ENCODE measurements around the gene SCFD2. TPM values are rescaled to one million over a fixed set of nuclear protein-coding genes. Genes with fewer than 3 reads are reported as not detected.
"Not testable (repeated sequence)": the region's sequence is repeated elsewhere in the genome, so short reads cannot be mapped to it uniquely, and the experiment has no call there.

The SCFD2 gene
- polyA plus RNA-seq, 1 donor from 2014 or later: 5.0 TPM

DNA sequence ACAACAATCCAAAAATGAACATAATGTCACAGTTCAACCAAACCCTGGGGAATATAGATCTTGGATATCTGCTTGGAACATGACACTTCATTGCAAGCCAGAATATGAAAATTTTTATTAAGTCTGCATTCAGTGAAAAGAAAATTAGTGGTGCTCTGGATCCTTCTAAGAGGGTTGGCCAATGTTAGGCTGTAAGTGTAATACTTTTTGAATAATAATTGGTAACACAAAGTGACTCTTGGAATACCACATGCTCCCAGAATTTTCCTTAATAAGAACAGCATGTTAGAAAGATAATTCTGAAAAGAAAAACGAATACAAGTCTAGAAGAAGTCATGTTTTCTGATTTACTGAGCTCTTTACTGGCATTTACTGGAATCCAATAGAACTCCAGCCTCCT is 328.0 kb downstream of the SCFD2 start:
- TF ChIP-seq SMC3 (conservative IDR thresholded peaks at IDR 0.05; ENCODE audit: poor library complexity) (no peak), TAF1 (IDR thresholded peaks at IDR 0.05; ENCODE audit: low read depth) (no peak), EP300 (conservative IDR thresholded peaks at IDR 0.05; ENCODE audit: poor library complexity, severe bottlenecking) (no peak), EZH2 (IDR thresholded peaks at IDR 0.05; ENCODE audit: borderline replicate concordance, insufficient read depth, low read length, poor library complexity, severe bottlenecking) (no peak), RAD21 (conservative IDR thresholded peaks at IDR 0.05) (no peak), MXI1 (conservative IDR thresholded peaks at IDR 0.05; ENCODE audit: poor library complexity, severe bottlenecking) (no peak), POLR2AphosphoS5 (IDR thresholded peaks at IDR 0.05) (no peak)
- TF ChIP-seq, protein P1, sequence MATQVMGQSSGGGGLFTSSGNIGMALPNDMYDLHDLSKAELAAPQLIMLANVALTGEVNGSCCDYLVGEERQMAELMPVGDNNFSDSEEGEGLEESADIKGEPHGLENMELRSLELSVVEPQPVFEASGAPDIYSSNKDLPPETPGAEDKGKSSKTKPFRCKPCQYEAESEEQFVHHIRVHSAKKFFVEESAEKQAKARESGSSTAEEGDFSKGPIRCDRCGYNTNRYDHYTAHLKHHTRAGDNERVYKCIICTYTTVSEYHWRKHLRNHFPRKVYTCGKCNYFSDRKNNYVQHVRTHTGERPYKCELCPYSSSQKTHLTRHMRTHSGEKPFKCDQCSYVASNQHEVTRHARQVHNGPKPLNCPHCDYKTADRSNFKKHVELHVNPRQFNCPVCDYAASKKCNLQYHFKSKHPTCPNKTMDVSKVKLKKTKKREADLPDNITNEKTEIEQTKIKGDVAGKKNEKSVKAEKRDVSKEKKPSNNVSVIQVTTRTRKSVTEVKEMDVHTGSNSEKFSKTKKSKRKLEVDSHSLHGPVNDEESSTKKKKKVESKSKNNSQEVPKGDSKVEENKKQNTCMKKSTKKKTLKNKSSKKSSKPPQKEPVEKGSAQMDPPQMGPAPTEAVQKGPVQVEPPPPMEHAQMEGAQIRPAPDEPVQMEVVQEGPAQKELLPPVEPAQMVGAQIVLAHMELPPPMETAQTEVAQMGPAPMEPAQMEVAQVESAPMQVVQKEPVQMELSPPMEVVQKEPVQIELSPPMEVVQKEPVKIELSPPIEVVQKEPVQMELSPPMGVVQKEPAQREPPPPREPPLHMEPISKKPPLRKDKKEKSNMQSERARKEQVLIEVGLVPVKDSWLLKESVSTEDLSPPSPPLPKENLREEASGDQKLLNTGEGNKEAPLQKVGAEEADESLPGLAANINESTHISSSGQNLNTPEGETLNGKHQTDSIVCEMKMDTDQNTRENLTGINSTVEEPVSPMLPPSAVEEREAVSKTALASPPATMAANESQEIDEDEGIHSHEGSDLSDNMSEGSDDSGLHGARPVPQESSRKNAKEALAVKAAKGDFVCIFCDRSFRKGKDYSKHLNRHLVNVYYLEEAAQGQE (IDR thresholded peaks at IDR 0.05; ENCODE audit: borderline replicate concordance): no peak
- TF ChIP-seq, protein P2, sequence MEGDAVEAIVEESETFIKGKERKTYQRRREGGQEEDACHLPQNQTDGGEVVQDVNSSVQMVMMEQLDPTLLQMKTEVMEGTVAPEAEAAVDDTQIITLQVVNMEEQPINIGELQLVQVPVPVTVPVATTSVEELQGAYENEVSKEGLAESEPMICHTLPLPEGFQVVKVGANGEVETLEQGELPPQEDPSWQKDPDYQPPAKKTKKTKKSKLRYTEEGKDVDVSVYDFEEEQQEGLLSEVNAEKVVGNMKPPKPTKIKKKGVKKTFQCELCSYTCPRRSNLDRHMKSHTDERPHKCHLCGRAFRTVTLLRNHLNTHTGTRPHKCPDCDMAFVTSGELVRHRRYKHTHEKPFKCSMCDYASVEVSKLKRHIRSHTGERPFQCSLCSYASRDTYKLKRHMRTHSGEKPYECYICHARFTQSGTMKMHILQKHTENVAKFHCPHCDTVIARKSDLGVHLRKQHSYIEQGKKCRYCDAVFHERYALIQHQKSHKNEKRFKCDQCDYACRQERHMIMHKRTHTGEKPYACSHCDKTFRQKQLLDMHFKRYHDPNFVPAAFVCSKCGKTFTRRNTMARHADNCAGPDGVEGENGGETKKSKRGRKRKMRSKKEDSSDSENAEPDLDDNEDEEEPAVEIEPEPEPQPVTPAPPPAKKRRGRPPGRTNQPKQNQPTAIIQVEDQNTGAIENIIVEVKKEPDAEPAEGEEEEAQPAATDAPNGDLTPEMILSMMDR (IDR thresholded peaks at IDR 0.05; ENCODE audit: poor library complexity, severe bottlenecking): no peak

DNA sequence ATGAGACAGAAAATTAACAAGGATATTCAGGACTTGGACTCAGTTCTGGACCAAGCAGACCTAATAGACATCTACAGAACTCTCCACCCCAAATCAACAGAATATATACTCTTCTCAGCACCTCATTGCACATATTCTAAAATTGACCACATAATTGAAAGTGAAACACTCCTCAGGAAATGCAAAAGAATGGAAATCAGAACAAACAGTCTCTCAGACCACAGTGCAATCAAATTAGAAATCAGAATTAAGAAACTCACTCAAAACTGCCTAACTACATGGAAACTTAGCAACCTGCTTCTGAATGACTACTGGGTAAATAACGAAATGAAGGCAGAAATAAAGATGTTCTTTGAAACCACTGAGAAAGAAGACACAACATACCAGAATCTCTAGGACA is 333.0 kb downstream of the SCFD2 start:
- H3K9me3 ChIP-seq (ENCODE audit: low read length); H3K4me2 ChIP-seq (ENCODE audit: low read length): not testable (repeated sequence)

More for the DNA sequence above, 328.0 kb downstream of the SCFD2 start:
- Histone ChIP-seq H3F3A (ENCODE audit: insufficient read depth, low read length, poor library complexity, severe bottlenecking) (no peaks in the 10 kb centered on the region), H3K27me3 (ENCODE audit: insufficient read depth, low read depth, low read length) (no peaks in the 10 kb centered on the region), H3K79me2 (replicated peaks; ENCODE audit: insufficient read depth, low read length) (no peaks in the 10 kb centered on the region), H4K20me1 (ENCODE audit: insufficient read depth) (no peaks in the 10 kb centered on the region), H3K9ac (ENCODE audit: low read length) (no peak overlapping the region), H3K36me3 (ENCODE audit: insufficient read depth, low read length) (no peaks in the 10 kb centered on the region), H2AFZ (ENCODE audit: low read depth, low read length) (no peak overlapping the region), H3K4me2 (ENCODE audit: low read length) (no peak overlapping the region), H3K9me3 (ENCODE audit: low read length) (no peaks in the 10 kb centered on the region), H3K27ac (ENCODE audit: low read length) (no peak overlapping the region), H3K4me3 (ENCODE audit: low read length) (no peak overlapping the region), H3K9me2 (ENCODE audit: insufficient read depth, low read length) (no peaks in the 10 kb centered on the region)

DNA sequence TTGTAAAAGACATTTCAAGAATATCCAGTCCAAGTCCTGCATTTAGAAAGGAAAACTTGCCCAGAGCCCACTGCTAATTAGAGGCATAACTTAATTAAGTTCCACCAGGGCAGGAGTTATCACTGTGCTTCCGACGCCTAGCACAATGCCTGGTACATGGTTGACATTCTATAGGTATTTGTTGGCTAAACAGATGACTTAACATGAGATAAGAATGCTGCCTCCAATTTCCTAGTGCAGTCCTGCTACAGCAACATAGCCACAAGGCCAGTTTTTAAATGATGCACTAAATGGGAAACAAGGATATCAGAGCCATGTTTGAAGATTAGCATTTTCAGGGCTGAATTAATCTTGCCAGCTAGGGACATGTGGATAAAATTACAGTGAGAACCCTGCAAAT is 339.6 kb downstream of the SCFD2 start:
- no peak overlapping the region for H2AFZ ChIP-seq (ENCODE audit: low read depth, low read length)
- H3K4me2 ChIP-seq (ENCODE audit: low read length): no peak overlapping the region
- no peaks in the 10 kb centered on the region for H3K79me2 ChIP-seq (replicated peaks; ENCODE audit: insufficient read depth, low read length)
- H3K36me3 ChIP-seq (ENCODE audit: insufficient read depth, low read length): no peaks in the 10 kb centered on the region
- H3K4me3 ChIP-seq (ENCODE audit: low read length): no peak overlapping the region
- TF ChIP-seq RAD21 (conservative IDR thresholded peaks at IDR 0.05): no peak
- no peak for TF ChIP-seq EP300 (conservative IDR thresholded peaks at IDR 0.05; ENCODE audit: poor library complexity, severe bottlenecking)
- no peak for TF ChIP-seq SMC3 (conservative IDR thresholded peaks at IDR 0.05; ENCODE audit: poor library complexity)
- TF ChIP-seq MXI1 (conservative IDR thresholded peaks at IDR 0.05; ENCODE audit: poor library complexity, severe bottlenecking): no peak
- TF ChIP-seq POLR2AphosphoS5 (IDR thresholded peaks at IDR 0.05): no peak
- TF ChIP-seq, protein P1 (IDR thresholded peaks at IDR 0.05; ENCODE audit: borderline replicate concordance): no peak
- TF ChIP-seq, protein P2 (IDR thresholded peaks at IDR 0.05; ENCODE audit: poor library complexity, severe bottlenecking): no peak
- no peak for TF ChIP-seq EZH2 (IDR thresholded peaks at IDR 0.05; ENCODE audit: borderline replicate concordance, insufficient read depth, low read length, poor library complexity, severe bottlenecking)
- no peak for TF ChIP-seq TAF1 (IDR thresholded peaks at IDR 0.05; ENCODE audit: low read depth)
- no peaks in the 10 kb centered on the region for H3K27me3 ChIP-seq (ENCODE audit: insufficient read depth, low read depth, low read length)
- no peak overlapping the region for H3K9ac ChIP-seq (ENCODE audit: low read length)
- H3K9me3 ChIP-seq (ENCODE audit: low read length): no peaks in the 10 kb centered on the region
- no peaks in the 10 kb centered on the region for H3F3A ChIP-seq (ENCODE audit: insufficient read depth, low read length, poor library complexity, severe bottlenecking)
- no peaks in the 10 kb centered on the region for H4K20me1 ChIP-seq (ENCODE audit: insufficient read depth)
- H3K9me2 ChIP-seq (ENCODE audit: insufficient read depth, low read length): no peaks in the 10 kb centered on the region
- H3K27ac ChIP-seq (ENCODE audit: low read length): no peak overlapping the region

More for the DNA sequence above, 333.0 kb downstream of the SCFD2 start:
- not testable (repeated sequence) for H3K9ac ChIP-seq (ENCODE audit: low read length); H2AFZ ChIP-seq (ENCODE audit: low read depth, low read length); H3K27ac ChIP-seq (ENCODE audit: low read length); H3K36me3 ChIP-seq (ENCODE audit: insufficient read depth, low read length); H3F3A ChIP-seq (ENCODE audit: insufficient read depth, low read length, poor library complexity, severe bottlenecking); H3K27me3 ChIP-seq (ENCODE audit: insufficient read depth, low read depth, low read length); H3K4me3 ChIP-seq (ENCODE audit: low read length); H3K9me2 ChIP-seq (ENCODE audit: insufficient read depth, low read length); H4K20me1 ChIP-seq (ENCODE audit: insufficient read depth); H3K79me2 ChIP-seq (replicated peaks; ENCODE audit: insufficient read depth, low read length)
